ENCODE measurements around the gene LRRC75A. TPM values are rescaled to one million over a fixed set of nuclear protein-coding genes. Genes with fewer than 3 reads are reported as not detected.
A peak's percentile ranks its signal among the peaks of the same experiment; 100 is the strongest.

The LRRC75A gene
- total and polyA plus RNA-seq, 2 of the 8 experiments (the other 6 are each of a cell fraction or from before 2014, with no cell fraction given) = 9.7 to 9.9 TPM

GRCh38 chr17:16442594-16443510 is 49.1 kb downstream of the LRRC75A start:
- POLR2A ChIA-PET (ENCODE audit: partially characterized antibody) = interaction anchor here (0.7 to 9.3 kb wide), 29 partner anchors 8 to 146 kb away, joined by 3 to 204 read pairs (median 6); partner anchors contain the start of genes CENPV, TRPV2 and UBB
- TF ChIP-seq TAF1 (IDR thresholded peaks at IDR 0.05; ENCODE audit: low read depth, low read length) (0 out of 2 replicates have a peak, but pooled peaks have one; percentile 17), KDM5A (IDR thresholded peaks at IDR 0.05; ENCODE audit: low read length) (no peak), RXRA (IDR thresholded peaks at IDR 0.05; ENCODE audit: insufficient read depth, low read depth, low read length) (no peak), SUZ12 (IDR thresholded peaks at IDR 0.05; ENCODE audit: low read length) (no peak), RNF2 (IDR thresholded peaks at IDR 0.05; ENCODE audit: borderline replicate concordance, low read depth, low read length, missing control alignments, poor library complexity, severe bottlenecking) (no peak), SP4 (IDR thresholded peaks at IDR 0.05; ENCODE audit: low read length) (no peak)
- TF ChIP-seq, protein P1, sequence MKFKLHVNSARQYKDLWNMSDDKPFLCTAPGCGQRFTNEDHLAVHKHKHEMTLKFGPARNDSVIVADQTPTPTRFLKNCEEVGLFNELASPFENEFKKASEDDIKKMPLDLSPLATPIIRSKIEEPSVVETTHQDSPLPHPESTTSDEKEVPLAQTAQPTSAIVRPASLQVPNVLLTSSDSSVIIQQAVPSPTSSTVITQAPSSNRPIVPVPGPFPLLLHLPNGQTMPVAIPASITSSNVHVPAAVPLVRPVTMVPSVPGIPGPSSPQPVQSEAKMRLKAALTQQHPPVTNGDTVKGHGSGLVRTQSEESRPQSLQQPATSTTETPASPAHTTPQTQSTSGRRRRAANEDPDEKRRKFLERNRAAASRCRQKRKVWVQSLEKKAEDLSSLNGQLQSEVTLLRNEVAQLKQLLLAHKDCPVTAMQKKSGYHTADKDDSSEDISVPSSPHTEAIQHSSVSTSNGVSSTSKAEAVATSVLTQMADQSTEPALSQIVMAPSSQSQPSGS (IDR thresholded peaks at IDR 0.05; ENCODE audit: low read length) = no peak; the same call in 1 of the 2 replicates

More at GRCh38 chr17:16442594-16443510, 49.1 kb downstream of the LRRC75A start:
- Histone ChIP-seq H3K18ac (ENCODE audit: extremely low read depth, low read length) (no peak overlapping the region), H3K23me2 (ENCODE audit: low read depth, low read length) (peaks cover 14% of the 10 kb centered on the region), H3K79me2 (ENCODE audit: control insufficient read depth in 1 of 2, insufficient read depth in 2 of 2, low read length in 2 of 2) (peaks cover 3 to 17% of the 10 kb centered on the region in 2 experiments; a peak in 2 of 4 replicates), H3K23ac (ENCODE audit: insufficient read length) (no peak overlapping the region), H3K14ac (ENCODE audit: insufficient read length) (no peak overlapping the region), H3K4ac (replicated peaks; ENCODE audit: insufficient read length, low read depth, low read length) (no peak overlapping the region), H3K4me2 (ENCODE audit: insufficient read depth in 1 of 2, low read depth in 2 of 2, low read length in 2 of 2) (peak overlapping the region in 1 of 2 experiments; percentile 93; a peak in 2 of 4 replicates), H2BK12ac (ENCODE audit: low read depth, low read length) (no peak overlapping the region), H2AK5ac (ENCODE audit: low read depth, low read length) (no peak overlapping the region), H2BK5ac (ENCODE audit: low read depth, low read length) (no peak overlapping the region), H3K4me3 (ENCODE audit: extremely low read depth in 1 of 4, insufficient read depth in 2 of 4, low read depth in 3 of 4, low read length in 4 of 4) (no peak overlapping the region), H4K20me1 (replicated peaks in 1 of 2; ENCODE audit: control insufficient read depth in 1 of 2, insufficient read depth in 2 of 2, low read length in 2 of 2) (peaks cover 5 to 31% of the 10 kb centered on the region in 2 experiments), H3K27ac (ENCODE audit: low read depth, low read length) (no peak overlapping the region; the same call in 1 of the 2 replicates), H3K36me3 (ENCODE audit: control insufficient read depth in 2 of 4, insufficient read depth in 4 of 4, low read length in 3 of 4) (peaks cover 18 to 66% (median 41%) of the 10 kb centered on the region in 4 experiments), H4K8ac (ENCODE audit: extremely low read depth, insufficient read depth, low read length) (no peak overlapping the region), H2BK15ac (ENCODE audit: low read length) (no peak overlapping the region), H3K79me1 (ENCODE audit: low read depth, low read length) (peaks cover 4% of the 10 kb centered on the region; the same call in 1 of the 2 replicates), H2AFZ (ENCODE audit: low read length) (no peak overlapping the region), H3K9me3 (ENCODE audit: insufficient read depth in 2 of 2, low read depth in 1 of 2, low read length in 1 of 2) (no peaks in the 10 kb centered on the region), H3K4me1 (replicated peaks in 1 of 4; ENCODE audit: control insufficient read depth in 3 of 4, insufficient read depth in 4 of 4, low read length in 3 of 4) (peaks cover 2 to 21% (median 11%) of the 10 kb centered on the region in 4 experiments; a peak in 5 of 7 replicates), H4K91ac (replicated peaks; ENCODE audit: insufficient read length, low read length) (no peak overlapping the region), H3K56ac (replicated peaks; ENCODE audit: insufficient read length, low read depth, low read length) (no peak overlapping the region), H4K5ac (ENCODE audit: insufficient read length, low read depth, low read length) (no peak overlapping the region), H2BK20ac (ENCODE audit: low read length) (no peak overlapping the region), H3K9ac (replicated peaks in 1 of 4; ENCODE audit: extremely low read depth in 1 of 4, low read depth in 3 of 4, low read length in 3 of 4) (peak overlapping the region in 1 of 4 experiments; percentile 38; a peak in 1 of 7 replicates), H3K27me3 (replicated peaks in 1 of 4; ENCODE audit: control insufficient read depth in 3 of 4, extremely low read depth in 1 of 4, insufficient read depth in 3 of 4, low read length in 3 of 4) (no peaks in the 10 kb centered on the region), H2BK120ac (replicated peaks; ENCODE audit: low read depth, low read length) (no peak overlapping the region)
- WGBS, 2 experiments (ENCODE audit: extremely low coverage in 1 of 2, insufficient coverage in 1 of 2, insufficient read length in 1 of 2, insufficient replicate concordance in 2 of 2, low coverage in 1 of 2, low lambda C conversion rate in 2 of 2, missing lambda C conversion rate in 1 of 2) = 83% methylated on average over 7 of the region's 7 CpGs; no CpG with 5 or more reads in 1 of the 2 experiments
- CTCF ChIA-PET (ENCODE audit: partially characterized antibody) = interaction anchor here (0.9 to 36.9 kb wide), 9 partner anchors 9 to 115 kb away, joined by 3 to 941 read pairs (median 5); partner anchors contain the start of gene TRPV2
- no peak for DNase-seq (ENCODE audit: low read depth in 1 of 2, low spot score in 2 of 2)
- no peak for FAIRE-seq

All from H1 (cell line).